Stimulated activated CD8-positive, alpha-beta memory T cell treated with anti-CD3 and anti-CD28 coated beads, Interleukin-4, amount 100 ng/mL, for 1 hour (primary cell): ENCODE measurements around the gene JRKL.
"Not testable (repeated sequence)": the region's sequence is repeated elsewhere in the genome, so short reads cannot be mapped to it uniquely, and the experiment has no call there.

Source experiments
- DNase-seq, 2 donors: peaks; one replicate each; pipeline ENCODE4 v3.0.0-alpha.2; 2020; ENCODE audit warnings: low read depth in 2 of 2, low spot score in 1 of 2

The JRKL gene

DNA sequence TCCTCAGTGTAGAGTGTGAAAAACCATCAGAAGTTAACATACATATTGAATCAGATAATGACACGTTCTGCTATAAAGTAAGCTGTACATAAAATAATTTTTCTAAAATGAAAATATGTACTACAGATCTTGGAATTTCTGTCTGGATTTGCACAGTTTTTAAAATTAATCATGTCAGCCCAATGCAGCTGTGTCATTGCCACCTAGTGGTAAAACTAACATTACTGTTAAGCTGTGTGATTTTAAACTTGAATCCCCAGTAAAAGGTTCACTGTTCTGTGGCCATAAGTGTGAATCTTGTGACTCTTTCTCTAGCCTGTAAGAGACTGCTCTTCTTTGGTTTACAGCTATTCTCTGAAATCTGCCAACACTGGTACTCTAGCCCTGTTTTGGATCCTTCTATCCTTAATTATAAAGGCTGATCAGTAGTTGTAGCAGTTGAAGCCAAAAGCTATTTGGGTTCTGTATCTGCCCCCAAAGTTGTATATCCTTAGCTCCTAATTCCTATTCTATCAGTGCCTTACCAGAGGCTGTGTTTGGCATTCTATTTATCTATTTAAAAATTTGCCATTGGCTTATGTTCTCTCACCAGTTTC lies 4.0 kb downstream of the JRKL start:
- DNase-seq = no peak

DNA sequence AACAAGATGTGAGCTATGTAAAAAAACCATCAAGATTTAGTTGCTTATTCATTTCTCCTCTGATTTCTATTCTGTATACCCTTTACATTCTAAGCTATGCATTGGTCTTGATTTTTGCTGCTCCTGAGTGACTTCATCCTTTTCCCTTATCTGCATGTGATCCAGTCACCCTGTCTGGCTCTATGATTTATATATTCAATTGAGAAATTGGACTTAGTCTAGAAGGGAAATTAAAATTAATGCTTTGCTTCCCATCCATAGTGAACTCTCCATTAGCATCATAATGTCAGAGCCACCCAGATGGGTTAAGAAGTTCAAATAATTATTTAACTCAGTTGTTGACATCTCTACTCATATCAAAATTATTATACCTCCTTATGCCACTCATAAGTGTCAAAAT lies 5.0 kb downstream of the JRKL start:
- no peak for DNase-seq

DNA sequence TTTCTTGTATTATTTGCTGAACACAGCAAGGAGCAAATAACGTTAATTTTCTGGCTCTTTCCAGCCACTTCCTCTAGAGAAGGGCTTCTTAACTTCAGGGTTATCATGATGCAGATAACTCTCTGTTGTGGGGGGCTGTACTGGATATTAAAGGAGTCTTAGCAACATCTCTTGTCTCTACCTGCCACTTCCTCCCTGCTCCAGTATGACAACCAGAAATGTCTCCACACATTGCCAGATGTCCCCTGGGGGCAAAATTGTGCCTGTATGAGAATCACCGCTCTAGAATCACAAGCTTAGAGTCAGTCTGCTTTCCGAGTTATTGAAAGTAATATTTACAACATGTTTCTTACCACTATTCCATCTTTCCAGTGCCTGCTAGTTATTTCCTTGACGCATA lies 6.8 kb downstream of the JRKL start:
- DNase-seq = no peak

- DNase-seq = no peak
Observed at GRCh38 chr11:96397863-96398262, 8.1 kb downstream of the JRKL start.

- DNase-seq = no peak
Observed at GRCh38 chr11:96400697-96401096, 10.9 kb downstream of the JRKL start.

DNA sequence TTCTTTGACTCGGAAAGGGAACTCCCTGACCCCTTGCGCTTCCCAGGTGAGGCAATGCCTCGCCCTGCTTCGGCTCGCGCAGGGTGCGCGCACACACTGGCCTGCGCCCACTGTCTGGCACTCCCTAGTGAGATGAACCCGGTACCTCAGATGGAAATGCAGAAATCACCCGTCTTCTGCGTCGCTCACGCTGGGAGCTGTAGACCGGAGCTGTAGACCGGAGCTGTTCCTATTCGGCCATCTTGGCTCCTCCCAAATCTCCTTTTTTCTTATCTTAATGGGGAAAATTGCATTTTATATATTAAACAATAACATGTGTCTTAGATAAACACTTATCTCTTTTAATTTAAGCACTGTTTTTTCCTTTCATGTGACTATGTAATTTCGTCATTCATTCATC lies 21.6 kb downstream of the JRKL start:
- not testable (repeated sequence) for DNase-seq

DNA sequence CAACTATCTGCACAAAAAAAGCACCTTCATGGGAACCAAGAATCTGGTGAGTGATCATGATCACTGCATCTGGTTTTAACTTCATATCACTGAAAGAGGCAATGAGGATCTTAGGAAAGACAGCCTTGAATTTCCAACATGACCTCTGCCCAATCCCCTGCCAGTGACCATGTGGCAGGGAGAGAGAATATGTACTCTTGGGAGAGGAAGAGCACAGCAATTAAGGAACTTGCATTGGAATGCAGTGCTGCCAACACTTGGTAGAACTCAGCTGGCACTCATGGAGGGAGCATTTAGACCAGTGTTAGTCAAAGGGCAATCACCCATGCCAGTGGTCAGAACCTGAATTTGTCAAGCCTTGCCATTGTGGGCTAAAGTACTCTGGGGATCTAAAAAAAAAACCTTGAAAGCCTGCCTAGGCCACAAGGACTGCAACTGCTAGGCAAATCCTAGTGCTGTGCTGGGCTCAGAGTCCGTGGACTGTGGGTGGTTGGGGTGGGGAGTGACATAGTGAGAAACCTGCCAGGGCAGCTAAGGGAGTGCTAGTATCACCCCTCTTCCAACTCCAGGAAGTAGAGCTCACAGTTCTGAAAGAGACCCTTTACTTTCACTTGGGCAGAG lies 23.1 kb downstream of the JRKL start:
- no peak for DNase-seq

- DNase-seq = no peak
Observed at GRCh38 chr11:96413408-96413807, 23.6 kb downstream of the JRKL start.

DNA sequence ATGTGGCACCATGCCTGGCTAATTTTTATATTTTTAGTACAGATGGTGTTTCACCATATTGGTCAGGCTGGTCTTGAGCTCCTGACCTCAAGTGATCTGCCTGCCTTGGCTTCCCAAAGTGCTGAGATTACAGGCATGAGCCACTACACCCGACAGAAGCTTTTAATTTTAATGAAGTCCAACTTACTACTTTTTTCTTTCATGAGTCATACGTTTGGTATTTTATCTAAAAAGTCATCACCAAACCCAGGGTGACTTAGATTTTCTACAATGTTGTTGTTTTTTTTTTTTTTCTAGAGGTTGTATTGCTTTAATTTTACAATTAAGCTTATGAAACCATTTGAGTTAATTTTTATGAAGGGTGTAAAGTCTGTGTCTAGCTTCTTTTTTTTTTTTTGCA lies 34.9 kb downstream of the JRKL start:
- no peak for DNase-seq

GRCh38 chr11:96430668-96431067 lies 40.9 kb downstream of the JRKL start:
- no peak for DNase-seq

DNA sequence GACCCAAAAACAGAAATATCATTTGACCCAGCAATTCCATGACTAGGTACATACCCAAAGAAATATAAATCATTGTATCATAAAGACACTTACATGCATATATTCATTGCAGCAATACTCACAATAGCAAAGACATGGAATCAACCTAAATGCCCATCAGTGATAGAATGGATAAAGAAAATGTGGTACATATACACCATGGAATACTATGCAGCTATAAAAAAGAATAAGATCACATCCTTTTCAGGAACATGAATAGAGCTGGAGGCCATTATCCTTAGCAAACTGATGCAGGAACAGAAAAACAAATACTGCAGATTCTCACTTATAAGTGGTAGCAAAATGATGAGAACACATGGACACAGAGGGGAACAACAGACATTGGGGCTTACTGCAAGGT lies 42.8 kb downstream of the JRKL start:
- not testable (repeated sequence) for DNase-seq
